GM20000 (cell line): Measurements from ENCODE around the gene GPM6B.

Source experiments
- DNase-seq: peaks from one replicate; pipeline ENCODE4 v3.0.0; 2012; ENCODE audit warnings: low spot score
- CTCF ChIP-seq: IDR thresholded peaks from 2 replicates; pipeline ENCODE4 v1.5.1; 2012; ENCODE audit warnings: mild to moderate bottlenecking, control low read depth; ENCODE audit errors: extremely low read depth, missing control alignments

The GPM6B gene

GRCh38 chrX:13721819-13722519 lies 94.9 kb downstream of the GPM6B start:
- DNase-seq: no peak
- TF ChIP-seq CTCF: no peak

GRCh38 chrX:13721371-13721770 lies 95.5 kb downstream of the GPM6B start:
- TF ChIP-seq CTCF: no peak
- DNase-seq: no peak
